DMS153 treated with DMSO at 0.1 percent for 48 hours (cell line): ENCODE data around the gene BCAR3.

Experiments
- DNase-seq: peaks from one replicate; lab custom pipeline; 2025; ENCODE audit not compliant: unreplicated experiment; lab: John Stamatoyannopoulos, UW

The BCAR3 gene

GRCh38 chr1:93640656-93641440 is 40.8 kb downstream of the BCAR3 start:
- no peak for DNase-seq

DNA sequence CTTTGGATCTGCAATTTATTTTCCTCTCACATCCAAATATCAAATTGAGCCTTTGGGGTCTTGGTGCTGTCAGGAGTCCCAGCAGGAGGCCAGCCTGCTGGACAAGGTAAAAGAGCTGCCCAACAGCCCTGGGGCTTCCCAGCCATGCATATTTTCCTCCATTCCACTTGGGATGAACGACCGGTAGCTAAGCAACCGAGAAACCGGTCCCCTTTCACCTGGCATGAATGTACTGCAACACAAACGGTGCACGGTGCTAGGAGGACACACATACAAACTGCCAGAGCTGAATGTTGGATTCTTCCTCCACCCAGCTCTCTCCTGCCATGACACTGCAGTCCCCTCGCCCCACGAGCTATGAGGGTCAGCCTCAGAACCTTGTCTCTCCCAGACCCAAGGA is 42.7 kb downstream of the BCAR3 start:
- DNase-seq: no peak

- DNase-seq: no peak
Observed at GRCh38 chr1:93638307-93638847, 43.3 kb downstream of the BCAR3 start.

DNA sequence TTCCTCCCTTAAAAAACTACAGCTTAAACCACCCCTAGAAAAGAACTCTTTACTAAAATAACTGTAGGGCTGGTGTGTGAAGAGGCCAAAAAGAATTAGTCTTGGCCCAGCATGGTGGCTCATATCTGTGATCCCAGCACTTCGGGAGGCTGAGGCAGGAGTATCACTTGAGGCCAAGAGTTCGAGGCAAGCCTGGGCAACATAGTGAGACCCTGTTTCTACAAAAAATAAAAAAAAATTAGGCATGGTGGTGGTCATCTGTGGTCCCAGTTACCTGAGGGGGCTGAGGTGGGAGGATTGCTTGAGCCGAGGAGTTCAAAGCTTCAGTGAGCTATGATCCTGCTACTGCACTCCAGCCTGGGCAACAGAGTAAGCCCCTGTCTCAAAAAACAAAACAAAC is 44.9 kb downstream of the BCAR3 start:
- DNase-seq: no peak

DNA sequence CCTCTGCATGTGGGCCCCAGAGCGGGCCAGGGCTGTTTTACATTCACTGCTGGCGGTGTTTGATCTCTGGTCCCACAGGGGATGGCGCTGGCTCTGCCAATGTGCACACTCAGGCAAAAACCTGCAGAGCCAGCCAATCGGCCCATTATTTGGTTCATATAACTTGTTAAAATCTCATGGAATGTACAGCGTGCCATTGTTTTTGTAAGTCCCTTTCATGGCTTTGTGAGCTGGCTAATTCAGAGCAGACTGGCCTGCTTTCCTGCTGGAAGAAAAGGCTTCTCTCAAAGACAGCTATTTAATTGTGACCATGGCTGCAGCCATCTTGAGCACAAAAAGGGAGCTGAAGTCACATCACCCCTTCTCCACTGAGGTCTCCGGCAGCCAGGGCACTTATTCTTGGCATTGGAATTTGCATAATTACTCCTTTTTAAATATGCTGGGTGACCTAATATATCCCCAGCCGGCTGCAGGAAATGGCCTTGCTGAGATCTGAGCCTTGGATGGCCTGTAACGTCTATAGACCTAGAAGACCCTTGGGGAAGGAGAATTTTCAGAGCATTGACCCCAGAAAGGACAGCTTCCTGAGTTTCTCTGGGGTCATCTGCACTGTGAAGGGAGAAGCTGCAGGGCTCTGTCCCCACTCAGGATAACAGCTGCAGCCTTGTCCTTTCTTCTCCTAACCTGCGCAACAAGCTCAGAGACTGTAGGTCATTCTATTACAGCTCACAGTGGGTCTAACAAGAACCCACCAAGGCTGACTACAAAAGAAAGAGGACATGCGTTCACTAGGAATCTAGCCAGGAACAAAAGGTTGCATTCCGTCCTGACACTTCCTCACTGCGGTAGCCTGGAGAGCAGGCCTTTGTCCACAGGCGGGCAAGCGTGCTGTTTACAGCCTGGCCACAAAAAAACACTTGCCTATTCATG is 45.8 kb downstream of the BCAR3 start:
- DNase-seq: no peak

DNA sequence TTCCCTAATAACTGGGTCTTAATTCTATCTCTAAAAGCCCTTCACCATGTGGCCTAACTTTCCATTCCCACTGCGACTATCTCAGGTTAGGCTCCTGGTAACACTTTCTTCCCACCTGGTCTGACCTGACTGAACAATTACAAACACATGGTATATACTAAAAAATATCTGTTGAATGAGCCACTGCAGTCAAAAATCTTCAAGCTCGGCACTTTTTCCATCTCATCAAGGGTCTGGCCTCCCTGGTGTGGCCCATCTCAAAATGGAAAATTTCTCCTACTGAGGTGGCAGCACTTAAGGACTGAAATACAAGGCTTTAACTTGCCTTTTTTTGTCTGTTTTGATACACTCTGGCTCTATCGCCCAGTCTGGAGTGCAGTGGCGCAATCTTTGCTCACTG is 48.3 kb downstream of the BCAR3 start:
- DNase-seq: no peak

DNA sequence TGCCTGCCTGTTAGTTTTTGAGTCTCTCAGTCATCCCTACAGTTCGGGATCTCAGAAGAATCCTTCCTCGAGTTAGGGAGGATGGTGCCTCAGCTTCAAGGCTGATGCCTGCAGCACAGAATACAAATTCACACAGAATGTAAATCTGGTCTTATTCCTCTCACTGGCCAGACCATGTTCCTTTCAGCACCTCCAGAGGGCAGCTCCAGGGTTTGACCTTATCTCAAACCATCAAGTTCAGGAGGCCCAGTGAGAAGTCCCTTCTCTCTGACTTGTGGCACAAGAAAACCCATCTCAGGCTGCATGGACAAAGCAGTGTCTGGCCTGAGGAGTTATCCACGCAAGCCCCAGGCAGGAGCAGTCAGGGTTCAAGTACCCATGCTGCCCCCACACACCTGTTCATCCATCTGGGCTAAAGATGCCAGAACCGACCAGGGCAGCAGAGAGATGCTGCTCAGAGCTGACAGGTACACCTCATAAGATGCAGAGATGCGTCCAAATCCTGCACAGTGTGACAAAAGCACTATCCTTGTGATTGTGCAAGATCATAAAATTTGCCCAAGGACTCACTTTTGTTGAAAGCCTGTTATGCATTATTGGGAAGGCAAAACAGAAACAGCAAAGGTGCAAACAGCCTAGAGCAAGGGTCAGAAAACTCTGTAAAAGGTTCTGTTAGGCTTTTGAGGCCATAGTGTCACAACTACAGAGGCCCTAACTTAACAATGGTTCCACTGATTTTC is 49.8 kb downstream of the BCAR3 start:
- DNase-seq: no peak

DNA sequence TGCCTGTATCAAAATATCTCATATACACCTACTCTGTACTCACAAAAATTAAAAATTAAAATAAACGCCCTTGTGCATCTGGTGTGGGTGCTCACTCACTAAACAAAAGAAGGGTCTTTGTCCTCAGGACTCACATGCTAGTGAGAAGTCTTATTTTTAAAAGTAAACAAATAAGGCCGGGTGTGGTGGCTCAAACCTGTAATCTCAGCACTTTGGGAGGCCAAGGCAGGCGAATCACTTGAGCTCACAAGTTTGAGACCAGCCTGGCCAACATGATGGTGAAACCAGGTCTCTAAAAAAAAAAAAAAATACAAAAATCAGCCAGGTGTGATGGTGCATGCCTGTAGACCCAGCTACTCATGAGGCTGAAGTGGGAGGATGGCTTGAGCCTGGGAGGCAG is 51.5 kb downstream of the BCAR3 start:
- no peak for DNase-seq

- peak; percentile 75 for DNase-seq
Observed at GRCh38 chr1:93629101-93630059, 52.3 kb downstream of the BCAR3 start.

- DNase-seq: no peak
Observed at GRCh38 chr1:93628681-93629080, 53.0 kb downstream of the BCAR3 start.

DNA sequence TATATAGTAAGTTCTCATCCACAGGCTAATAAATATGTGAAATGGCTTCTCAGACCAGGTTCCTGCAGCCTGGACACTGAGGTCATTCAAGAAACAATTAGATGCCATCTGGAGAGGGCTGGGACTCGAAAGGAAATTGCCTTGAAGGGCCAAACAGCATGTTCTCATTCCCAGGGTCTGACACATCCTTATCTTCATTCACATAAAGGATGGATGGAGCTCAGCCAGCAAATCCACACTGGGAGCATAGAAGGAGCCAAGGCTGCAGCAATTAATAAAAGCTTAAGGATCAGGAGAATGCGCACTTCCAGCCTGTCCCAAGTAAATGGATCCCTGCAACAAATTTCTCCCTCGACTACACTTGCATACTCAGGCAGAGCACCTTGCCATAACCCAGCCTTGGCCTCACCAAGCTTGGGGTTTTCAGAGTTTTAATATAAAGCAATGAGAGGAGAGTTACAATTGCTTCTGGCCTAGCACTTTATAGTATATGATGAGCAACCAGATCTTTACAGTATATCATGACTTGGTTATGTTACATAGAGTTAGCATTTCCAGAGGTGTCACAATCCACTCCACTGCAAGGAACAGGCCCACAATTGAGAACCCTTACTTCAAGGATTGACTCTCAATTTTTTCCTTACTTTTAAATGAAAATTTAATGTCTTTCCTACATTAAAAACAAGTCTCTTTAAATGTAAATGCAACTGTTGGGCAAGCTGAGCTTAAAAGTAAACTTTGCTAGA is 55.9 kb downstream of the BCAR3 start:
- DNase-seq: no peak

GRCh38 chr1:93623875-93624274 is 57.8 kb downstream of the BCAR3 start:
- no peak for DNase-seq

DNA sequence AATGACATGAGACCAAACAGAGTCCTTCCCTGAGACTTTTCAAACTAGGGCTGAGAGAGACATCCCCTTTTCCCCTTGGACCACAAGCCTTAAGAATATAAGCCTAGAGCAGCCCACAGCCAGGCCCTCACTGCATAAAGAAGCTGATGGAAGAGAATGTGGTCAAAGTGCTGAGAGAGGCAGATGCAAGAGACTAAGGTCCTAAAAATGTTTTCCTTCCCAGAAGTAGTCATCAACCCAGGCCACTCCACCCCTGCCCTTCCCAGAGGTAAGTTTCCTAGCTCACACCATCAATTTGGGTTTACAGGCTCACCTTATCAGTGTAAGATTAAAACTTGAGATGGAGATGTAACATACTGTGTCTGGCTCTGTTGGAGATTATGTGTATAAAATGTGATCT is 58.2 kb downstream of the BCAR3 start:
- no peak for DNase-seq

- DNase-seq: no peak
Observed at GRCh38 chr1:93621246-93621645, 60.4 kb downstream of the BCAR3 start.

- no peak for DNase-seq
Observed at GRCh38 chr1:93620841-93621210, 60.8 kb downstream of the BCAR3 start.

DNA sequence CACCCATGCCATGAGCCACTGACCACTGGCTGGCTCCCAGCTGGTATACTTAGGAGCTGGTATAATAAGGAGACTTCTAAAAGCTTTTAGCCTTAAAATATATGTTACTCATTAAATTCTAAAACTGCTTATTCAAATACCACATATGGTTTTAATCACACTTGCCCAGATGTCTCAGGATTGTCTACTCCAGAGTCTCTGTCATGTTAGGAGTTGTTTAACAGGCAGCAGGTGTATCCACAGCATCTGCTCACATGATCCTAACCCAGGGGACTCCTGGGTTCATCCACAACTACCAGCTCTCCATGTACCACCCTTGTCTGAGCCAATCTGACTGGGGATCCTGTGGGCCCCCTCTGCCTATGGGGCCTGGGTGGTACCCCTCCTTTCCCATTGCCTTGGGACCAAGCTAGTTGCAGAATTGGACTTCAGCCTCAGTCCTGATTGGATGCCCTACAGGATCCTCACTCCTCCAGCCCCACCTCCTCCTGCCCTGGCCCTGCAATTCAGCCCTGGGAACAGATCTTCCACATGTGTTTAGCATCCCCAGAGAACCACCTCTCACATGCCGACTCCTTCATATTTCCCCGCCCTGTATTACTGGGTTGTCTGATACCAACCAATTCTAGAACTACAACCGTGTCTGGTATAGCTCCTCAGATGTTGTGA is 61.3 kb downstream of the BCAR3 start:
- DNase-seq: no peak

DNA sequence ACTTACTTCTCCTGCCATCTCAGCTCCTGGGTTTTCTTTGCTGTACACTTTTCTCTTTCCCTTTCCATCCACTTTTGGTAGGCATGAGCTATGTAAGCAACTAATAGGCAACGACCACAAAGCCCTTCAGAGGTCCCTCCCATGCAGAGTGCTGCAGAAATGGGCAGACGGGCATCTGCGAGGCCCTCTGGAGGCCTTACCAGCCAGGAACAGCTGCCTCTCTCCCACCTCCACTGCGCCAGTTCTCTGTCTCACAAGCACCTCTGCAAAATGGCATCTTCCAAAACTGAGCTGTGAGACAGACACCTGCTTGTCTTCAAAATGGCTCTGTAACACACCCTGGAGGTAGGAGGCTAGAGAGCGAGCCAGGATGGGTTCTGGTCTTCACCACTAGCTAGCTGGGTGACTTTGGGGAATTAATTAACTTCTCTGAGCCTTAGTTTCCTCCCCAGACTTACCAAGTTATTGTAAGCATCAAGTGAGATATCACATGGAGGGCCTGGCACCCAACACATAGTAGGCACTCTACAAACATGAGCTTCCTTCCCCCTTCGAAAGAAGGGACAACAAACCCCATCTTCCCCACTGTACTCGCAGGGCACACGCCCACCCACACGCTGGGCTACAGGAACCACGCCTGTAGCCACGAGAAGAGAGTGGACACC is 62.0 kb downstream of the BCAR3 start:
- DNase-seq: no peak
